PFSK-1 (cell line): ENCODE measurements around the gene NOD2.
A peak's percentile ranks its signal among the peaks of the same experiment; 100 is the strongest.

ENCODE experiments used
- FOXP2 ChIP-seq: optimal IDR thresholded peaks from 2 replicates; pipeline ENCODE3; 2011; ENCODE audit warnings: borderline replicate concordance, control low read depth, inconsistent platforms; ENCODE audit not compliant: insufficient read depth; ENCODE audit errors: extremely low read length, extremely low read depth
- POLR2AphosphoS5 ChIP-seq: IDR thresholded peaks from 2 replicates; pipeline ENCODE4 v1.6.1; 2012; ENCODE audit warnings: low read depth, mild to moderate bottlenecking, control low read depth, low read length, moderate library complexity
- REST ChIP-seq, 2 experiments: IDR thresholded peaks; 2 replicates each; pipeline versions ENCODE4 v1.6.1 to v1.8.0; 2011 to 2012; ENCODE audit warnings: low read depth in 2 of 2, low read length in 2 of 2, control low read depth in 1 of 2, inconsistent platforms in 1 of 2, mild to moderate bottlenecking in 1 of 2, moderate library complexity in 1 of 2; ENCODE audit not compliant: insufficient read depth in 1 of 2
- SIN3A ChIP-seq: IDR thresholded peaks from 2 replicates; pipeline ENCODE4 v1.6.1; 2012; ENCODE audit warnings: mild to moderate bottlenecking, low read length, moderate library complexity, borderline replicate concordance; ENCODE audit not compliant: insufficient read depth
- TAF1 ChIP-seq: IDR thresholded peaks from 2 replicates; pipeline ENCODE4 v1.6.1; 2012; ENCODE audit warnings: low read length, control low read depth, borderline replicate concordance; ENCODE audit not compliant: insufficient read depth

NOD2 gene

GRCh38 chr16:50739031-50739430, 45.6 kb downstream of the NOD2 start:
- no peak for TF ChIP-seq SIN3A
- no peak for TF ChIP-seq REST (IDR thresholded peaks at IDR 0.05; ENCODE audit: insufficient read depth in 1 of 2, low read depth in 2 of 2, low read length in 2 of 2)
- TF ChIP-seq TAF1, result no peak
- TF ChIP-seq FOXP2, result no peak
- TF ChIP-seq POLR2AphosphoS5, result no peak

GRCh38 chr16:50740736-50741135, 47.3 kb downstream of the NOD2 start:
- TF ChIP-seq POLR2AphosphoS5, result no peak

- TF ChIP-seq REST (IDR thresholded peaks at IDR 0.05; ENCODE audit: insufficient read depth in 1 of 2, low read depth in 2 of 2, low read length in 2 of 2) (no peak), SIN3A (no peak), TAF1 (no peak), POLR2AphosphoS5 (no peak), FOXP2 (no peak)
Observed at GRCh38 chr16:50741225-50741780, 47.9 kb downstream of the NOD2 start.

- TF ChIP-seq POLR2AphosphoS5 (no peak), SIN3A (peak; percentile 81; the same call in 1 of the 2 replicates)
Observed at GRCh38 chr16:50741781-50742575, 48.6 kb downstream of the NOD2 start, which contains the start of gene CYLD. TSS of gene CYLD (plus strand) at chr16:50742086. CDS start at chr16:50749699, 7,613 bp downstream.

- no peak for TF ChIP-seq REST (IDR thresholded peaks at IDR 0.05; ENCODE audit: insufficient read depth in 1 of 2, low read depth in 2 of 2, low read length in 2 of 2)
- no peak for TF ChIP-seq POLR2AphosphoS5
- TF ChIP-seq SIN3A, result no peak
- TF ChIP-seq TAF1, result no peak
- TF ChIP-seq FOXP2, result no peak
Observed at GRCh38 chr16:50742576-50743200, 49.3 kb downstream of the NOD2 start.

GRCh38 chr16:50743581-50744225, 50.3 kb downstream of the NOD2 start:
- TF ChIP-seq TAF1 (no peak), SIN3A (no peak), POLR2AphosphoS5 (no peak), FOXP2 (no peak), REST (IDR thresholded peaks at IDR 0.05; ENCODE audit: insufficient read depth in 1 of 2, low read depth in 2 of 2, low read length in 2 of 2) (no peak)
